Common myeloid progenitor, CD34-positive (primary cell): ENCODE results near the gene TNFRSF8.

Experiments used
- CTCF ChIA-PET: fragments of 350-600 bp; sonication (Branson Sonifier 250); formaldehyde crosslinking; loops from one replicate; lab custom pipeline; 2021; ENCODE audit warnings: antibody characterized with exemption; lab: Charles Lee
- POLR2A ChIA-PET: fragments of 350-600 bp; sonication (Branson Sonifier 250); formaldehyde crosslinking; loops from one replicate; lab custom pipeline; 2021; ENCODE audit warnings: antibody characterized with exemption; lab: Charles Lee
- DNase-seq, 3 donors: peaks; one replicate each; pipeline versions ENCODE4 v3.0.0 to v3.0.0-alpha.2; 2013
- H3K27ac ChIP-seq, 2 experiments: 1 replicate in 1 of 2; 2 replicates in 1 of 2; pipeline ENCODE4 v1.7.0; 2013; ENCODE audit warnings: inconsistent platforms in 2 of 2, low read length in 2 of 2, mild to moderate bottlenecking in 2 of 2, low read depth in 1 of 2, moderate library complexity in 1 of 2; ENCODE audit not compliant: severe bottlenecking in 2 of 2, insufficient read depth in 1 of 2, poor library complexity in 1 of 2
- H3K27me3 ChIP-seq, 5 experiments: replicated peaks in 2 of 5; 1 replicate in 3 of 5; 2 replicates in 2 of 5; pipeline versions ENCODE4 v1.6.1 to v1.7.0; 2013; ENCODE audit warnings: low read length in 4 of 5, mild to moderate bottlenecking in 2 of 5, moderate library complexity in 2 of 5, inconsistent platforms in 1 of 5; ENCODE audit not compliant: insufficient read depth in 5 of 5, control insufficient read depth in 4 of 5
- H3K36me3 ChIP-seq, 4 experiments: 1 replicate in 2 of 4; 2 replicates in 2 of 4; pipeline versions ENCODE4 v1.6.1 to v1.7.0; 2013; ENCODE audit warnings: low read length in 3 of 4, control low read depth in 1 of 4, mild to moderate bottlenecking in 1 of 4; ENCODE audit not compliant: control insufficient read depth in 4 of 4, insufficient read depth in 4 of 4
- H3K4me1 ChIP-seq, 4 experiments: 1 replicate in 3 of 4; 2 replicates in 1 of 4; pipeline versions ENCODE4 v1.6.1 to v1.7.1; 2013; ENCODE audit warnings: low read length in 3 of 4, mild to moderate bottlenecking in 3 of 4, control low read depth in 1 of 4, inconsistent platforms in 1 of 4, moderate library complexity in 1 of 4; ENCODE audit not compliant: control insufficient read depth in 4 of 4, insufficient read depth in 4 of 4; ENCODE audit errors: control extremely low read depth in 1 of 4
- H3K4me3 ChIP-seq, 7 experiments: 1 replicate in 4 of 7; 2 replicates in 3 of 7; pipeline versions ENCODE4 v1.5.1 to v1.7.0; 2013; ENCODE audit warnings: mild to moderate bottlenecking in 7 of 7, low read length in 6 of 7, moderate library complexity in 6 of 7, inconsistent platforms in 2 of 7, low read depth in 2 of 7, control low read depth in 1 of 7; ENCODE audit not compliant: insufficient read depth in 4 of 7, control insufficient read depth in 1 of 7; ENCODE audit errors: extremely low read depth in 1 of 7
- H3K9me3 ChIP-seq, 5 experiments: 1 replicate in 4 of 5; 2 replicates in 1 of 5; pipeline versions ENCODE4 v1.6.1 to v1.7.1; 2013; ENCODE audit warnings: low read length in 4 of 5, mild to moderate bottlenecking in 2 of 5, inconsistent platforms in 1 of 5, low read depth in 1 of 5, moderate library complexity in 1 of 5; ENCODE audit not compliant: control insufficient read depth in 4 of 5, insufficient read depth in 2 of 5; ENCODE audit errors: control extremely low read depth in 1 of 5
- WGBS: methylation state at CpG from one replicate; pipeline ENCODE4 v1.1.5; 2013; ENCODE audit not compliant: insufficient coverage; 5-methylcytosine and 5-hydroxymethylcytosine counted together

TNFRSF8 gene

DNA sequence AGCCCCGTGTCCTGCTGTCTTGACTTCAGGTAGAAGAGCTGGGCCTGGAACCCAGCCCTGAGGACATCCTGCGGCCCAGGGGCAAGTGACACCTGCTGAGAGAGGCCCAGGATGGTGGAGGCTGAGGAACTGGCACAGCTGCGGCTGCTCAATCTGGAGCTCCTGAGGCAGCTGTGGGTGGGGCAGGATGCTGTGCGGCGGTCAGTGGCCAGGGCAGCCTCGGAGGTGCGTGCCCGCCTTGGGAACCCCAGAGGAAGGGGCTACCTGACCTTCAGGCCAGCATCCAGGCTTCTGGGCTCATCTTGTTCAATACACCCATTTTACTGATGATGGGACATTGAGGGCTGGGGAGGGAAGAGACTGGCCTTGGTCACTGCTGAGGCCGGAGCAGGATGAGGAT lies 41.5 kb upstream of the TNFRSF8 start:
- H3K27ac ChIP-seq: no peak overlapping the region
- H3K4me1 ChIP-seq: peaks cover 3 to 11% (median 10%) of the 10 kb centered on the region in 4 experiments
- H3K27me3 ChIP-seq: no peaks in the 10 kb centered on the region
- no peak overlapping the region for H3K4me3 ChIP-seq
- peaks cover 8 to 32% (median 21%) of the 10 kb centered on the region in 4 experiments for H3K36me3 ChIP-seq
- ChIA-PET POLR2A (interaction anchor here (0.8 kb wide), 1 partner anchor 9 kb away, joined by 4 read pairs; no protein-coding TSS in a partner anchor), CTCF (interaction anchor here (1.8 kb wide), 1 partner anchor 11 kb away, joined by 5 read pairs; no protein-coding TSS in a partner anchor)
- H3K9me3 ChIP-seq: no peaks in the 10 kb centered on the region
- no peak for DNase-seq
- whole genome bisulfite sequencing: 98% methylated on average over 8 of the region's 9 CpGs

DNA sequence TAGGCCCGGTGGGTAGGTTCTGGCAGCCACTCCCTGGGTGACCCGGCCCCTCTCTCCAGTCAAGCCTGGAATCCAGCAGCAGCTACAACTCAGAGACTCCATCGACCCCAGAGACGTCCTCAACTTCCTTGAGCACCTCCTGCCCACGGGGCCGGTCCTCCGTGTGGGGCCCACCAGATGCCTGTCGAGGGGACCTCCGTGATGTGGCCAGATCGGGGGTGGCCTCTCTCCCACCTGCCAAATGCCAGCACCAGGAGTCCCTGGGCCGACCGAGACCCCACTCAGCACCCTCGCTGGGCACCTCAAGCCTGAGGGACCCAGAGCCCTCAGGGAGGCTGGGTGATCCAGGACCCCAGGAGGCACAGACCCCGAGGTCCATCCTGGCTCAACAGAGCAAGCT lies 41.1 kb upstream of the TNFRSF8 start:
- ChIA-PET CTCF (interaction anchor here (0.7 kb wide), 1 partner anchor 206 kb away, joined by 3 read pairs; no protein-coding TSS in a partner anchor), POLR2A (no interaction called here)

DNA sequence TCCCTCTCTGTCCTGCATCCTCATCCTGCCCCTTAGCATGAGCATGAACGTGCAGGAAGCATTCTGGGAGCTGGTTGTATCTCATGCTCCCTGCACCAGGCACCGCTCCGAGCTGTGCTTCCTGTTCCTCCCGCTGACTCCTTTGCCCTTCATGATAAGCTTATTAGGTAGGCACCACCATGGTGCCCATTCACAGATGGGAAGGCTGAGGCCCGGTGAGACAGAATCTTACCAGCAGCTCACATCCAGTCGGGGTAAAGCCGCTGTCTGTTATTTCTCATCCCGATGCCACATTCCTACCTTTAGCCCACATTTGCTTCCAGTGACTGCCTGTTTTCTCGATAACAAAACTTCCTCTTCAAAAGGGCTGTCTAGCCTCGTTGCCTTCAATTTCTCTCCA lies 36.5 kb upstream of the TNFRSF8 start:
- no peaks in the 10 kb centered on the region for H3K4me1 ChIP-seq
- no peak overlapping the region for H3K27ac ChIP-seq
- no peaks in the 10 kb centered on the region for H3K27me3 ChIP-seq
- ChIA-PET CTCF (interaction anchor here (0.6 to 1.4 kb wide), 4 partner anchors 11 to 188 kb away, joined by 3 to 5 read pairs (median 3); no protein-coding TSS in a partner anchor), POLR2A (no interaction called here)
- peaks cover 8 to 75% (median 45%) of the 10 kb centered on the region in 4 experiments for H3K36me3 ChIP-seq
- no peak overlapping the region for H3K4me3 ChIP-seq
- no peak for DNase-seq
- WGBS: 98% methylated on average over 7 of the region's 10 CpGs
- no peaks in the 10 kb centered on the region for H3K9me3 ChIP-seq

More for the DNA sequence above, 41.1 kb upstream of the TNFRSF8 start:
- WGBS: 96% methylated on average over 12 of the region's 14 CpGs
- Histone ChIP-seq H3K36me3 (peaks cover 8 to 36% (median 21%) of the 10 kb centered on the region in 4 experiments), H3K4me3 (no peak overlapping the region), H3K9me3 (no peaks in the 10 kb centered on the region), H3K4me1 (peaks cover 3 to 11% (median 10%) of the 10 kb centered on the region in 4 experiments), H3K27ac (no peak overlapping the region), H3K27me3 (no peaks in the 10 kb centered on the region)
- no peak for DNase-seq

DNA sequence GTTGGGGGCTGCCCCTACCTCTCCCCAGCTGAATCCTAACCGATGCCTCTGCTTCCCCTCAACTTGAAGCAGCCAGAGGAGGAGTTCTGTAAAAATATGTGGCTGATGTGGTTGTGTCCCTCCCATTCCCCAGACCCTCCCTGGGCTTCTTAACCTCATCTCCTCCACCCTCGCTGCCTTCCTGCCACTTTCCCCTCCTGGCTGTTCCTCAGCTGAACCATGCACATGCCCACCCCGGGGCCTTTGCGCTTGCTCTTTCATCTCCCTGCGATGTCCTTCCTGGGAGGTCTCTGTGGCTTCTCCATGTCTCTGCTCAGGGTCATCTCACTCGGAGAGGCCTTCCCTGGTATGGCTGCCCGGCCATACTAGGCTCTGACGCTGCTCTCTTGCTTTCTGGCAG lies 34.9 kb upstream of the TNFRSF8 start:
- Histone ChIP-seq H3K27me3 (no peaks in the 10 kb centered on the region), H3K4me3 (no peak overlapping the region), H3K4me1 (no peaks in the 10 kb centered on the region), H3K27ac (no peak overlapping the region), H3K36me3 (peaks cover 2 to 78% (median 42%) of the 10 kb centered on the region in 4 experiments), H3K9me3 (no peaks in the 10 kb centered on the region)
- ChIA-PET CTCF (no interaction called here), POLR2A (no interaction called here)
- WGBS: 87% methylated on average over 7 of the region's 8 CpGs
- DNase-seq: no peak

- WGBS: 98% methylated on average over 11 of the region's 19 CpGs
- POLR2A ChIA-PET: no interaction called here
- DNase-seq: no peak
- Histone ChIP-seq H3K9me3 (no peaks in the 10 kb centered on the region), H3K4me1 (peaks cover 0 to under 1% (median 0%) of the 10 kb centered on the region in 4 experiments), H3K36me3 (peaks cover 2 to 75% (median 40%) of the 10 kb centered on the region in 4 experiments), H3K4me3 (no peak overlapping the region), H3K27ac (no peak overlapping the region), H3K27me3 (no peaks in the 10 kb centered on the region)
- CTCF ChIA-PET: no interaction called here
These were observed 34.1 kb upstream of the TNFRSF8 start for GRCh38 chr1:12028957-12029511.

GRCh38 chr1:12029720-12030339 lies 33.3 kb upstream of the TNFRSF8 start:
- no peak for DNase-seq
- POLR2A ChIA-PET: interaction anchor here (0.7 kb wide), 1 partner anchor 11 kb away, joined by 3 read pairs; no protein-coding TSS in a partner anchor

More at GRCh38 chr1:12029720-12030339, 33.3 kb upstream of the TNFRSF8 start:
- Histone ChIP-seq H3K27ac (no peak overlapping the region), H3K9me3 (no peaks in the 10 kb centered on the region), H3K4me1 (peaks cover 0 to 8% (median 3%) of the 10 kb centered on the region in 4 experiments), H3K27me3 (no peaks in the 10 kb centered on the region), H3K4me3 (no peak overlapping the region), H3K36me3 (peaks cover 2 to 69% (median 36%) of the 10 kb centered on the region in 4 experiments)
- WGBS: 95% methylated on average over 28 of the region's 32 CpGs
- CTCF ChIA-PET: interaction anchor here (1.1 kb wide), 1 partner anchor 10 kb away, joined by 3 read pairs; no protein-coding TSS in a partner anchor
